HG03025 (cell line): ENCODE data around the gene PI4KA.
"Not testable (repeated sequence)": the region's sequence is repeated elsewhere in the genome, so short reads cannot be mapped to it uniquely, and the experiment has no call there.

ENCODE experiments used
- ATAC-seq: cut with Tn5 transposase; IDR thresholded peaks from one replicate; pipeline ENCODE4 v1.9.1; 2021; ENCODE audit warnings: mild to moderate bottlenecking, moderate library complexity; ENCODE audit not compliant: unreplicated experiment, low FRiP score

The PI4KA gene

GRCh38 chr22:20852076-20852475 is 6.5 kb downstream of the PI4KA start:
- ATAC-seq = no peak

GRCh38 chr22:20847318-20847822 is 11.2 kb downstream of the PI4KA start:
- ATAC-seq = no peak

DNA sequence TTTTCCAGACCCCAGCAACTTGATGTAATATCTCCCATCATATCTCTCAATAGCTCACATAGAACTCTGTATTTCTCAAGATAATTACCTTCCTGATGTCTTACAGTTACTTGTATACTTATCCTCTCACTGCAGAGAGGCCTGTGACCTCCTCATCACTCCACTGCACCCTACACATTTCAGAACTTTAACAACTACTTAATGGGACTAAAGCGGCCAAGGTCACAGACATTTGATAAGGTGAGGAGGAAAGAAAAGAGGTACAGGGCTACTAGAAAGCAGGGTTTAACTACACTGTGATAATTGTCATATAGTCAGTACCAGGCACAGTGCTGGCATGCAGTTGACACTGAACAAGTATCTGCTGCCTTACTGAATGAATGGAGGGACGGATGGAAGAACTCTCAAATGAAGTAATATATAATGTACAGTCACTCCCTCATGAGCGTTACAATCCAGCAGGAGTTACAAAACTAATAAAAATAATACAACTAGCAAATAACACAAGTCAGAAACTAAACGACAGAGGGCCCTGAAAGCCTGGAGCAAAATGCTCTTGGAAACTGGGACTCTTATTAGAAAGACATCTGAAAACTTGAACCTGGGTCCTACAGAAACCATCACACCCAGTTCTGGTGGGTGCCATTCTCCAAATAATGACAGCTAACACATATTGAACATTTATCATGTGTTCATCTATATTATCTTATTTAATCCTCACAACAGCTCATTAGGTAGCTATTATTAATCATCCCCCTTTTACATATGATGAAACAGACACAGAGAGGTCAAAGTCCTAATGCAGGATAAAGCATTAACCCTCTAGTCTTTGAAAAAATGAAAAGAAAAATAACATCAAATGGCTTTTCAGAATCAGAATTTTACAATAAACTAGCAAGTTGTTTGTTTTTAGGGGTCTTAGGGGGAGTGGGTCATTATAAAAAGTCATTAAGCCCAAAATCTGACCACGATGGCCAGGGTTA is 14.3 kb downstream of the PI4KA start:
- ATAC-seq = no peak

DNA sequence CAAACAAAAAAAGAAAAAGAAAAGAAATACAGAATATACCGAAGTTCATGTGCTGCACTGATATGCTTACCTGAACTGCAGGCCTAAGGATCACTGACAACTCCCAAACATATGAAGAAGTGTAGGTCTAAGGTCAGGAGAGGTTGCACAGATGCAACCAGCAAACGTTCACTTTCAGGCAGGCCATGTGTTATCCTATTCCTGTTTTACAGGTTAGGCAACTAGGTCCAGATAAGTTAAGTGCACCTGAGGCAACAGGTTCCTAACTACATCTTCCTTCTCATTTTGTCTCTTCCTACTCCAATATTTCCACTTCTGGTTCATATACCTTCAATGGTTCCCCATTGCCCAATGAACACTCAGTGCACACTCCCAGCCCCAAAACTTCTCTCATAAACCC is 15.1 kb downstream of the PI4KA start:
- ATAC-seq = no peak

DNA sequence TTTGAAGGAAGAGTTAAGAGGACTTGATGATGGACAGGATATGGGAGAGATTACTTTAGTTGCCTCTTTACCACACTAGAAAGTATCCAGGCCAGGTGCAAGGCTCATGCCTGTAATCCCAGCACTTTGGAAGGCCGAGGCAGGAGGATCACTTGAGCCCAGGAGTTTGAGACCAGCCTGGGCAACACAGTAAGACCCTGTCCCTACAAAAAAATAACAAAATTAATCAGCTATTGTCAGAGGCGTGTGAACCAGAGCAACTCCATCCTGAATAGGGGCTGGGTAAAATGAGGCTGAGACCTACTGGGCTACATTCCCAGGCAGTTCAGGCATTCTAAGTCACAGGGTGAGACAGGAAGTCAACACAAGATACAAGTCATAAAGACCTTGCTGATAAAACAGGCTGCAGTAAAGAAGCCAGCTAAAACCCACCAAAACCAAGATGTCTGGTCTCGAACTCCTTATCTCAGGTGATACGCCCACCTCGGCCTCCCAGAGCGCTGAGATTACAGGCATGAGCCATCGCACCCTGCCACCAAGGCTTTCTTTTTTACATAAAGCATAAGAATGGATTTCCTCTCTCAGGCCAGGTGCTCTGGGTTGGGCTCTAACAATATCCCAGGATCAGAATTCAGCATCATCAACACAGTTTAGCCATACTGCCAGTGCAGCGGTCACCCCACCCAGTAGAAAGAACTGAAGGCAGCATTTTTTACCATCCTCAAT is 17.8 kb downstream of the PI4KA start:
- ATAC-seq = no peak

- ATAC-seq = no peak
These were observed 18.6 kb downstream of the PI4KA start for GRCh38 chr22:20839837-20840645.

GRCh38 chr22:20839354-20839753 is 19.3 kb downstream of the PI4KA start:
- not testable (repeated sequence) for ATAC-seq

- ATAC-seq = no peak
These were observed 21.4 kb downstream of the PI4KA start for GRCh38 chr22:20836987-20837823.

GRCh38 chr22:20834725-20835124 is 23.9 kb downstream of the PI4KA start:
- ATAC-seq = no peak

DNA sequence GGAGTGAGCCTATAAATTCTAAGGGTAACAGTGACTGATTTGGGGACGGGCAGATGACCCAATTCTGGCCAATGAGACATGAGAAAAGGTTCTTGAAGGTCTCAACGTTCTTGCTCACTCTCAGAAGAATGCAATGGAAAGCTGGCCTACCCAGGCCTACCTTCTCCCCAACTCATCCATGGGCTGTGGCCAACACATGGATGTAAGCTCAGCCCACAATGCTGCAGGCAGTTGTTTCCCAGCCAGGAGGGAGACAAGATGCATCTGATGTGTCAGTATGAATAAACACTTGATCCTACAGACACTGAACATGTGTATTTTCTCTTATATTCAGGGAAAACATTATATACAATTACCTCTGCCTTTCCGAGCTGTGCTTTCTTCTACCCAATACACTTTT is 24.4 kb downstream of the PI4KA start:
- ATAC-seq = no peak

- no peak for ATAC-seq
These were observed 25.4 kb downstream of the PI4KA start for GRCh38 chr22:20833225-20833665.

DNA sequence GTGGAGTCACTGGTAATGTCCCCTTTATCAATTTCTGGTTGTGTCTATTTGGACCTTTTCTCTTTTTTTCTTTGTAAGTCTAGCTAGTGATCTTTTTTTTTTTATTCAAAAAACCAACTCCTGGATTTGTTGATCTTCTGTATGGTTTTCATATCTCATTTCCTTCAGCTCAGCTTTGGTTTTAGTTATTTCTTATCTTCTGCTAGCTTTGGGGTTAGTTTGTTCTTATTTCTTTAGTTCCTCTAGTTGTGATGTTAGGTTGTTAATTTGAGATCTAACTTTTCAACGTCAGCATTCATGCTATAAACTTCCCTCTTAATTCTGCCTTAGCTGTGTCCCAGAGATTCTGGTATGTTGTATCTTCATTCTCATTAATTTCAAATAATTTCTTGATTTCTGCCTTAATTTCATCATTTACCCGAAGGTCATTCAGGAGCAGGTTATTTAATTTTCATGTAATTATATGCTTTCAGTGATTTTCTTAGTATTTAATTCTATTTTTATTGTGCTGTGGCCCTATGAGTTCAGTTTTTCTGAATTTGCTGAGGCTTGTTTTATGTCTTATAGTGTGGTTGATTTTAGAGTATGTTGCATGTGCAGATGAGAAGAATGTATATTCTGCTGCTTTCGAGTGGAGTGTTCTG is 29.0 kb downstream of the PI4KA start:
- ATAC-seq = no peak

GRCh38 chr22:20826373-20827152 is 32.0 kb downstream of the PI4KA start:
- ATAC-seq = not testable (repeated sequence)

GRCh38 chr22:20825624-20826023 is 33.0 kb downstream of the PI4KA start:
- ATAC-seq = no peak

GRCh38 chr22:20825216-20825615 is 33.4 kb downstream of the PI4KA start:
- ATAC-seq = not testable (repeated sequence)

- ATAC-seq = no peak
These were observed 35.3 kb downstream of the PI4KA start for GRCh38 chr22:20823264-20823663.

GRCh38 chr22:20822240-20822639 is 36.4 kb downstream of the PI4KA start:
- ATAC-seq = no peak

DNA sequence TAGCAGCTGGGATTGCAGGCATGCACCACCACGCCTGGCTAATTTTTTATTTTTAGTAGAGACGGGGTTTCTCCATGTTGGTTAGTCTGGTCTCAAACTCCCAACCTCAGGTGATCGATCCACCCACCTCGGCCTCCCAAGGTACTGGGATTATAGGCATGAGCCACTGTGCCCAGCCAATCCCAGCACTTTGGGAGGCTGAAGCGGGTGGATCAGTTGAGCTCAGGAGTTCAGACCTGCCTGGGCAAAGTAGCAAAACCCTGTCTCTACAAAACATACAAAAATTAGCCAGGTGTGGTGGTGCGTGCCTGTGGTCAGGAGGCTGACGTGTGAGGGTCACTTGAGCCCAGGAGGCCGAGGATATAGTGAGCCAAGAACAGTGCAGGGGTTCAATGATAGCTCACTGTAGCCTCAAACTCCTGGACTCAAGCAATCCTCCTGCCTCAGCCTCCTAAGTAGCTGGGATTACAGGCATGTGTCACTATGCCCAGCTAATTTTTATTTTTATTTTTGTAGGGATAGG is 36.8 kb downstream of the PI4KA start:
- not testable (repeated sequence) for ATAC-seq
